ENCODE data around the gene RHBDF2.

GRCh38 chr17:76469076-76469990 is 31.9 kb downstream of the RHBDF2 start:
- TF ChIP-seq SIN3A (IDR thresholded peaks at IDR 0.05; ENCODE audit: borderline replicate concordance, insufficient read depth, low read length), result no peak
- TF ChIP-seq TAF1 (IDR thresholded peaks at IDR 0.05; ENCODE audit: borderline replicate concordance, insufficient read depth, low read length), result no peak
